Measurements from ENCODE around the gene HDGFL3. TPM values are rescaled to one million over a fixed set of nuclear protein-coding genes. Genes with fewer than 3 reads are reported as not detected.

Gene HDGFL3
- total and polyA plus RNA-seq, 10 of the 15 experiments (the other 5 are each of a cell fraction or from before 2014, with no cell fraction given): 5.6 to 40.6 (median 15.8) TPM

- TF ChIP-seq ZNF274 (IDR thresholded peaks at IDR 0.05; ENCODE audit: insufficient read depth, insufficient read length): no peak
Observed at GRCh38 chr15:83158393-83158792, 49.2 kb downstream of the HDGFL3 start (continued).

GRCh38 chr15:83155942-83156341 is 51.7 kb downstream of the HDGFL3 start:
- TF ChIP-seq E2F8 (IDR thresholded peaks at IDR 0.05; ENCODE audit: low read depth, partially characterized antibody) (no peak), ZNF217 (IDR thresholded peaks at IDR 0.05) (no peak), LARP7 (IDR thresholded peaks at IDR 0.05) (no peak), HDAC6 (IDR thresholded peaks at IDR 0.05; ENCODE audit: unreplicated experiment) (no peak)
- no peaks in the 10 kb centered on the region for H3K79me2 ChIP-seq (ENCODE audit: control insufficient read depth, insufficient read depth, low read length)
- ChIA-PET SMC1A (ENCODE audit: uncharacterized antibody, unreplicated experiment) (interaction anchor here (1.5 kb wide), 1 partner anchor 12 kb away, joined by 8 read pairs; no protein-coding TSS in a partner anchor), POLR2A (no interaction called here), RAD21 (ENCODE audit: unreplicated experiment) (no interaction called here), CTCF (no interaction called here)
- 0% methylated on average over 1 of the region's 1 CpG for WGBS (ENCODE audit: insufficient coverage, insufficient replicate concordance, low lambda C conversion rate, missing lambda C conversion rate)
- H3K27me3 ChIP-seq (replicated peaks in 1 of 2; ENCODE audit: control insufficient read depth in 2 of 2, insufficient read depth in 2 of 2, low read length in 1 of 2): no peaks in the 10 kb centered on the region
- ATAC-seq (no peak), DNase-seq (ENCODE audit: low read depth, low spot score) (no peak), FAIRE-seq (no peak)
- no peaks in the 10 kb centered on the region for H3K4me1 ChIP-seq (ENCODE audit: control insufficient read depth, insufficient read depth, low read length)
- H3K9ac ChIP-seq (ENCODE audit: control insufficient read depth, insufficient read depth, low read length): no peak overlapping the region
- H3K4me2 ChIP-seq (ENCODE audit: control insufficient read depth, insufficient read depth): no peak overlapping the region
- H3K36me3 ChIP-seq (ENCODE audit: control insufficient read depth in 2 of 2, insufficient read depth in 2 of 2, low read length in 1 of 2): peaks cover 0 to 8% of the 10 kb centered on the region in 2 experiments; a peak in 1 of 4 replicates
- in situ Hi-C loops (cut with MboI) (no loop called here), intact Hi-C loops (cut with micrococcal nuclease; ENCODE audit: unreplicated experiment) (no loop called here)
- no TSS peak for BruUV-seq (replicated peaks)
- H3K9me3 ChIP-seq (replicated peaks; ENCODE audit: control insufficient read depth, insufficient read depth, low read length): no peaks in the 10 kb centered on the region
- no peak overlapping the region for H3K4me3 ChIP-seq
- no peak overlapping the region for H3K27ac ChIP-seq (ENCODE audit: control insufficient read depth, insufficient read depth)
- no peak overlapping the region for H2AFZ ChIP-seq (ENCODE audit: control insufficient read depth, low read depth, low read length)
- H4K20me1 ChIP-seq (ENCODE audit: control insufficient read depth, insufficient read depth): no peaks in the 10 kb centered on the region
